Left lung (tissue), 14 donors: ENCODE measurements around the gene ADGRB3. TPM values are rescaled to one million over a fixed set of nuclear protein-coding genes. Genes with fewer than 3 reads are reported as not detected.

Source experiments
- ATAC-seq: fragments of 200-7000 bp; cut with Tn5 transposase; one replicate; pipeline ENCODE4 v1.9.1; 2020; ENCODE audit warnings: moderate library complexity
- DNase-seq, 4 donors: peaks; one replicate each; pipeline ENCODE4 v3.0.0-alpha.2; 2013 to 2020
- H3K27ac ChIP-seq, 2 donors: fragments of 200-600 bp; sonication (generic) in 1 of 2; one replicate each; pipeline versions ENCODE4 v1.5.0 to v1.8.0; 2020 to 2021
- H3K27me3 ChIP-seq, 2 donors: fragments of 200-600 bp; sonication (generic) in 1 of 2; one replicate each; pipeline versions ENCODE4 v1.5.0 to v1.8.0; 2020 to 2021
- H3K36me3 ChIP-seq, 2 donors: fragments of 200-600 bp; sonication (generic) in 1 of 2; one replicate each; pipeline versions ENCODE4 v1.5.0 to v1.8.0; 2020 to 2021
- H3K4me1 ChIP-seq, 2 donors: fragments of 200-600 bp; one replicate each; pipeline ENCODE4 v1.8.0; 2021
- H3K4me3 ChIP-seq, 2 donors: fragments of 200-600 bp; sonication (generic) in 1 of 2; one replicate each; pipeline versions ENCODE4 v1.5.0 to v1.8.0; 2020 to 2021; ENCODE audit warnings: mild to moderate bottlenecking in 1 of 2
- H3K9me3 ChIP-seq, 2 donors: fragments of 200-600 bp; sonication (generic) in 1 of 2; one replicate each; pipeline versions ENCODE4 v1.5.0 to v1.8.0; 2020 to 2021
- CTCF ChIP-seq, 2 donors: fragments of 200-600 bp; sonication (generic) in 1 of 2; IDR thresholded peaks; one replicate each; pipeline versions ENCODE4 v1.5.0 to v1.8.0; 2021; ENCODE audit warnings: antibody characterized with exemption in 2 of 2
- intact Hi-C, 2 donors: fragments of 100-400 bp; cut with DNase I; formaldehyde crosslinking; loops; one replicate each; pipeline versions ENCODE4 v1.11.2 to v1.14.2; 2022
- long read RNA-seq, 12 donors: library from polyadenylated mRNA in 2 of 12; unstranded in 2 of 12; transcript quantifications; one replicate each; pipeline ENCODE4 v2.0.0 and lab custom pipeline, GENCODE V29; 2019 to 2026
- polyA plus RNA-seq, 6 donors: library from polyadenylated mRNA; unstranded; fragments of 120-200 nt; gene quantifications; one replicate each; pipeline ENCODE4 v1.2.1, GENCODE V29; 2013; ENCODE audit not compliant: insufficient read length in 6 of 6
- total RNA-seq, 2 donors: library from RNA; stranded (reverse); fragmentation: NEBNext Ultra II Directional; extraction: Animal tissue kit (Norgen Biotek cat#: 25700); gene quantifications; one replicate each; pipeline ENCODE4 v1.2.1, GENCODE V29; 2021
- donor health status: DM: no; HTN: yes; CAD: no.
- donor health status: DM: no; HTN: no; CAD: no.

ADGRB3 gene
- total RNA-seq, result 1 to 10 TPM; 2.0 to 2.9 TPM
- 10 to 100 TPM; 10.7 to 22.4 (median 14.8) TPM for polyA plus RNA-seq
- long read RNA-seq, donor 1, partial matches to known transcripts, result 15 of 15 reads
- long read RNA-seq, donor 1, other reads (novel, unspliced or antisense), result 0 of 15 reads
- long read RNA-seq, donor 2, result 0 reads
- long read RNA-seq, donor 3, result 0 reads
- long read RNA-seq, donor 4, result 0 reads
- long read RNA-seq, donor 5, full-length matches to known transcripts, result 1 of 1 reads
- long read RNA-seq, donor 5, partial matches to known transcripts, result 0 of 1 reads
- long read RNA-seq, donor 5, other reads (novel, unspliced or antisense), result 0 of 1 reads
- long read RNA-seq, donor 6, result 0 reads
- long read RNA-seq, donor 7, result 0 reads
- long read RNA-seq, donor 8, result 0 reads
- long read RNA-seq, donor 9, result 0 reads
- long read RNA-seq, donor 10, result 0 reads
- long read RNA-seq, donor 11, partial matches to known transcripts, result 21 of 21 reads
- long read RNA-seq, donor 11, other reads (novel, unspliced or antisense), result 0 of 21 reads
- long read RNA-seq, donor 12, result 0 reads

- Histone ChIP-seq H3K27ac (peak within 1 kb of the TSS; percentile 64 to 72), H3K4me1 (peaks cover 0 to 21% of the 10 kb centered on the region in 2 donors), H3K4me3 (peak within 1 kb of the TSS; percentile 47 to 57), H3K9me3 (no peaks in the 10 kb centered on the region), H3K36me3 (no peaks in the 10 kb centered on the region), H3K27me3 (peaks cover 15 to 61% of the 10 kb centered on the region in 2 donors)
- ATAC-seq, result peak; percentile 95
- no peak for TF ChIP-seq CTCF (IDR thresholded peaks at IDR 0.05)
- peak; percentile 78 to 96 (median 90) for DNase-seq
- intact Hi-C loops, result loop anchor here in 1 of 2 donors (5.0 kb wide), 1 partner anchor 142 kb away; no protein-coding TSS in a partner anchor
These were observed at the start of gene ADGRB3 for GRCh38 chr6:68634726-68635411. TSS of gene ADGRB3 (plus strand) at chr6:68635282. CDS start at chr6:68638676, 3,394 bp downstream.

DNA sequence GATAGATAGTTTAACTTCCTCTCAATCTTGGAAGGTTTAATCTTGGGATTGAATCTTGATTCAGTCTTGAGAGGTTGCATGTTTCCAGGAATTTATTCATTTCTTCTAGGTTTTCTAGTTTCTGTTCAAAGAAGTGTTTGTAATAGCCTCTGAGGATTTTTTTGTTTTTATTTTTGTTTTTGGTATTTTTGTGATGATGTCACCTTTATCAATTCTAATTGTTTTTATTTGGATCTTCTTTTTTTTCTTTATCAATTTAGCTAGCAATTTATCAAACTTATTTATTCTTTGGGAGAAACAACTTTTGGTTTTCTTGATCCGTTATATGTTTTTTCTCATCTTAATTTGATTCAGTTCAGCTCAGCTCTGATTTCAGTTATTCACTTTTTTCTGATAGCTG, 41.5 kb upstream of the ADGRB3 start:
- ATAC-seq (no peak), DNase-seq (no peak)
- H3K4me1 ChIP-seq, result no peaks in the 10 kb centered on the region
- TF ChIP-seq CTCF (IDR thresholded peaks at IDR 0.05), result no peak
- no peak overlapping the region for H3K4me3 ChIP-seq
- intact Hi-C loops, result no loop called here
- H3K27ac ChIP-seq, result no peak overlapping the region
- H3K36me3 ChIP-seq, result no peaks in the 10 kb centered on the region
- H3K9me3 ChIP-seq, result peaks cover 0 to 14% of the 10 kb centered on the region in 2 donors
- no peaks in the 10 kb centered on the region for H3K27me3 ChIP-seq

GRCh38 chr6:68597642-68598041, 37.4 kb upstream of the ADGRB3 start:
- no peaks in the 10 kb centered on the region for H3K36me3 ChIP-seq
- H3K4me1 ChIP-seq, result no peaks in the 10 kb centered on the region
- no peak overlapping the region for H3K27ac ChIP-seq
- no peak for TF ChIP-seq CTCF (IDR thresholded peaks at IDR 0.05)
- peaks cover 0 to 8% of the 10 kb centered on the region in 2 donors for H3K9me3 ChIP-seq
- H3K4me3 ChIP-seq, result no peak overlapping the region
- intact Hi-C loops, result no loop called here
- H3K27me3 ChIP-seq, result no peaks in the 10 kb centered on the region
- no peak for ATAC-seq
- DNase-seq, result no peak

- no peaks in the 10 kb centered on the region for H3K27me3 ChIP-seq
- ATAC-seq (no peak), DNase-seq (no peak)
- intact Hi-C loops, result no loop called here
- H3K36me3 ChIP-seq, result no peaks in the 10 kb centered on the region
- no peaks in the 10 kb centered on the region for H3K9me3 ChIP-seq
- no peak overlapping the region for H3K27ac ChIP-seq
- no peak for TF ChIP-seq CTCF (IDR thresholded peaks at IDR 0.05)
- H3K4me1 ChIP-seq, result no peaks in the 10 kb centered on the region
- no peak overlapping the region for H3K4me3 ChIP-seq
These were observed 19.1 kb upstream of the ADGRB3 start for GRCh38 chr6:68615938-68616337.

DNA sequence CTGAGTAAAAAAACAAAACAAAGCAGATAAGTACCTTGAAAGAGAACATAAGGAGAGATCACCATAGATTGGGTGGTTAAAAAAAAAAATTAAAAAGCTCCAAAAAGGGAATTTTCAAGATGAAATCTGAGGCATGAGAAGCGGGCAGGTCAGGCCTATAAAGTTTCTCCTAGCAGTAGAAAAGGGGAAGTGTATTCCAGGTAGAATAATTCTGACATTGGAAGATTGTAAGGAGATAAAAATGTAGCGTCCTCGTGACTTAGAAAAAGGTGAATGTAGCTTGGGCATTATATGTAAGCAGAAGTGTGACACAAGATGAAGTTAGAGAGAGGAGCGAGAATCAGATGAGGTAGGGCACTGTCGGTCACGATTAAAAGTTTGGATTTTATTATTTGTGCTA, 9.1 kb upstream of the ADGRB3 start:
- no peak for DNase-seq
- intact Hi-C loops, result no loop called here
- Histone ChIP-seq H3K36me3 (no peaks in the 10 kb centered on the region), H3K4me1 (no peaks in the 10 kb centered on the region), H3K9me3 (no peaks in the 10 kb centered on the region), H3K27me3 (no peaks in the 10 kb centered on the region), H3K4me3 (no peak overlapping the region), H3K27ac (no peak overlapping the region)
- TF ChIP-seq CTCF (IDR thresholded peaks at IDR 0.05), result no peak
- no peak for ATAC-seq
